GM12873 (cell line): ENCODE data around the gene FRMD4A.

Source experiments
- TF ChIP-seq, protein P1 (sequence below): IDR thresholded peaks from 2 replicates; pipeline ENCODE4 v1.5.1; 2012; ENCODE audit warnings: low read depth, mild to moderate bottlenecking, moderate library complexity, low read length, control low read depth; ENCODE audit not compliant: insufficient read depth; ENCODE audit errors: missing control alignments

FRMD4A gene

DNA sequence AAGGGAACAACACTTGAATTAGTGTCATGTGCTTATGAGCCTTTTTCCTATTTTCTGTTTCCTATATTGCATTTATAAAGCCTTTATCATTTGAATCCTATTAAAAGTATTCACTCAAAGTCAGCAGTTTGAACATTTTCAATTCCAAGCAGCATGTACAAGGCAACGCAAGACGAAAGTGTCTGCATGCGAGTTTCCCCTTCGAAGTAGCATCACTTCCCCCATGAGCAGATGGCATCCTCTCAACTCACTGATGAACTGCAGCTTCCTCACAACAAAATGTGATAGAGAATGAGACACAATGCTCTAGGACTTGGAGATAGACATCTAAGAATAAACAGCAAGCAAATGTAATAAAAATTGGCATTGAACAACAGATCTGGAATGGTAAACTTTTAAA, 473.3 kb downstream of the FRMD4A start:
- TF ChIP-seq, protein P1, sequence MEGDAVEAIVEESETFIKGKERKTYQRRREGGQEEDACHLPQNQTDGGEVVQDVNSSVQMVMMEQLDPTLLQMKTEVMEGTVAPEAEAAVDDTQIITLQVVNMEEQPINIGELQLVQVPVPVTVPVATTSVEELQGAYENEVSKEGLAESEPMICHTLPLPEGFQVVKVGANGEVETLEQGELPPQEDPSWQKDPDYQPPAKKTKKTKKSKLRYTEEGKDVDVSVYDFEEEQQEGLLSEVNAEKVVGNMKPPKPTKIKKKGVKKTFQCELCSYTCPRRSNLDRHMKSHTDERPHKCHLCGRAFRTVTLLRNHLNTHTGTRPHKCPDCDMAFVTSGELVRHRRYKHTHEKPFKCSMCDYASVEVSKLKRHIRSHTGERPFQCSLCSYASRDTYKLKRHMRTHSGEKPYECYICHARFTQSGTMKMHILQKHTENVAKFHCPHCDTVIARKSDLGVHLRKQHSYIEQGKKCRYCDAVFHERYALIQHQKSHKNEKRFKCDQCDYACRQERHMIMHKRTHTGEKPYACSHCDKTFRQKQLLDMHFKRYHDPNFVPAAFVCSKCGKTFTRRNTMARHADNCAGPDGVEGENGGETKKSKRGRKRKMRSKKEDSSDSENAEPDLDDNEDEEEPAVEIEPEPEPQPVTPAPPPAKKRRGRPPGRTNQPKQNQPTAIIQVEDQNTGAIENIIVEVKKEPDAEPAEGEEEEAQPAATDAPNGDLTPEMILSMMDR = no peak

DNA sequence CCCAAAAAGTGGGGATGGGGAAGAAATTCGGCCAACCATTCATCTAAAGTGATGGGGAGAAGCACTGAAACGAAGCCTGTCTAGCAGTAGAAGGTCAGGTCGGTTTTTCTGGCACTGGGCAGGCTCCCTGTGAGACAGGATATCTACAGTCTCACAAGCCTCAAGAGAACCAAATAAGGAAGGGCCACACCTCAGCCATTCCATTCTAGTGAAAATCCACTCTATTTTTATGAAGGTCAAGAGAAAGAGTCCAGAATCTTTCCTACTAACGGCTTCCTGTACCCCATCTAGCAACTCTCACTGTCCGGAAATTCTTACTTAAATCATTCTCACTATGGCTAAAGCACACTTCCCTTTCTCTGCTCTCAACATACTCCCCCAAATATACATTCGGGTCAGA, 476.9 kb downstream of the FRMD4A start:
- TF ChIP-seq, protein P1 = no peak

DNA sequence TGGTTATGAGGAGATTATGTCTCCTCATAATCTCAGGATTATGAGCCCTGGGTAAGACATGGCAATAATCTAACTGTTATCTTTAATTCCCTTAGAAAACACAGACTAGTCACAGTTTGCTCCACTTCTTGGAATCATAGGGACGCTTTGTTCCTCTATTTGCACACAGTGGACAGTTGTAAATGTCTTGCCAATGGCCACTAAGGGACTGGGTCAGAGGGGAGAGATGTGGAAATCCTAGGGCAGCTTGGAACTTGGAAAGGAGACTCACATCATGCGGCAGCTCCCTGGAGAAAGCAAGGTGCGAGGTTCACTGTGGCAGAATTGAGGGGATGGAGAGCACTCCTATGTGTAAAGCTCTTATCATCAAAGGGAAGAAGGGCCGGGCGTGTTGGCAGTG, 477.9 kb downstream of the FRMD4A start:
- TF ChIP-seq, protein P1 = no peak

DNA sequence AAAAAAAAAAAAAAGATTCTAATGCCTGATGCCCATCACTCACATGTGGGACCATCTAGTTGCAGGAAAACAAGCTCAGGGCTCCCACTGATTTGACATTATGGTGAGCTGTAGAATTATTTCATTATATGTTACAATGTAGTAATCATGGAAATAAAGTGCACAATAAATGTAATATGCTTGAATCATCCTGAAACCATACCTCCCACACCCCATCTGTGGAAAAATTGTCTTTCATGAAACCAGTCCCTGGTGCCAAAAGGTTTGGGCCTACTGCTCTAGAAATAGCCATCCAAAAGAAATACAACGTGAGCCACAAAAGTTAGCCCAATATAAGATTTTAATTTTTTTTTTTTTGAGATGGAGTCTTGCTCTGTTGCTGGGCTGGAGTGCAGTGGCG, 478.8 kb downstream of the FRMD4A start:
- TF ChIP-seq, protein P1 = no peak

DNA sequence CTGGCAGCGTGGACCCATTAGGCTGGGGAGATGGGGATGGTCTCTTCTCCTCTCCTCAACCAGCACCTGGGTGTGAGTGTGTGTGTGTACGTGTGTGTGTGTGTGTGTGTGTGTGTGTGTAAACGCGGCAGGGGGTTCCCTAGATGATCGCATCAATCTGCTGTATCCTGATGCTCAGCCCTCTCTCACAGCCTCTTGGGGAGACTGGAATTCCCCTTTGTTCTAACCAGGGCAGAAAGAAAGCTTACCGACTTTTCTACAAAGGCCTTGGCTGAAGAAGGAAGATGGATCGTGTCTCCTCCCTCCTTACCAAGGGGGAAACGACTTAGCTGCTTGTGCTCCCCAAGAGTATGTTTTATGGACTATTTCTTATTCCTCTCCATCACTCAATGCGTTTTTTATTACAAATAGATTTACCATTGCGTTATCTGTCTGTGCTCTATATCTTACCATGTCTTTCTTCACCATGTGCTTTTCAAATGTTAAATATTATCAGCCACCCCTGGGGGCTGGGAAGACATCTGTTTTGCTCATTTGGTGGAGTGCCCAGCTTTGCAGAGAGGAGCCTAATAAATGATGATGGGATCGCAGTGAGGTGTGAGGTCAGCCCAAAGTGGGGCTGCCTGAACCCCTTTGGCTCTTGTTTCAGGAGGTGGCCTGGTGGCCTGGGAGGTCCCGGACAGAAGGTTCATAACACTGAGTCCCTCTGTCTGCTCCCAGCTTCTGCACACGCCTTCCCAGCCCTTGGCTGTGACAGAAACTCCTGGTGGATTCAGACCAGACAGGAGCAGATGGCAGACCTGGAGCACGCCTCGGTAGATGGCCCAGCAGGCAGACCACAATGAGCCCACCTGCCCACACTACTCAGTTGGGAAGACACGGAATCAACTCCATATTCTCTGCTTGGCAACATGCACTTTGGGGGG, 481.9 kb downstream of the FRMD4A start:
- TF ChIP-seq, protein P1 = no peak

DNA sequence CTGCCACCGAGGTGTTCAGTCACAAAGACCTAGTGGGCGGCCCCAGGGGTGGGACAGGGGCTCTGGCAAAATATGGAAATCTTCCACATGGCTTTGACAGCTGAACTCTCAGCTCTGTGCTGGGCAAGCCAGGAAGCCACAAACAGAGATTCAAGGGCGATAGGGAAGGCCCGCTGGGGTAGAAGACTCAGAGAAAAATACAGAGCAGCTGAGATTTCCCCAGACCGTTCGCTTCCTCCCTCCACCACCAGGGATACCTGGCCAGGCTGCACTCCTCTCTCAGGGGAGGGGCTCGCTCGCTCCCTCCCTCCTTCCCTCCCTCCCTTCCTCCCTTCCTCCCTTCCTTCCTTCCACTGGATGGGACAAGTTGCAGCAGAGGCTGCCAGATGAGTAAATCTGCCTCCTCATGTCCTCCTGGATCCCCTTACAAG, 483.5 kb downstream of the FRMD4A start:
- TF ChIP-seq, protein P1 = peak; percentile 44

DNA sequence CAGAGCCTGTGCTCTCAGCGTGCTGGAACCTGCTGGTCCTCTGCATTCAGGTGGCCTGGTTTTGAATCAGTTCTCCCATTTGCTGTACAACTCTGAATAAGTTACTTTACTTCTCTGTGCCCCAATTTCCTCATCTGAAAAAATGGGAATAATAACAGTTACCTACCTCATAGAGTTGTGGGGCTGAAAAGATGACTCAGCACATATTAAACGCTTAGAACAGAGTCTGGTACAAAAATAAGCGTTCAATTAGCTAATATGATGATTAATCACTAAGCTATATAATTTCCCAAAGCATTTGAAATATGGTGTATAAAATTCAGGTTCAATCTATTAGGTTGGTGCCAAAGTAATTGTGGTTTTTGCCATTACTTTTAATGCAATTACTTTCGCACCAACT, 484.8 kb downstream of the FRMD4A start:
- TF ChIP-seq, protein P1 = no peak
